ENCODE results near the gene ZNF827. TPM values are rescaled to one million over a fixed set of nuclear protein-coding genes. Genes with fewer than 3 reads are reported as not detected.

ZNF827 gene
- total RNA-seq, 2 experiments from 2014 or later, result 12.2 to 14.4 TPM

DNA sequence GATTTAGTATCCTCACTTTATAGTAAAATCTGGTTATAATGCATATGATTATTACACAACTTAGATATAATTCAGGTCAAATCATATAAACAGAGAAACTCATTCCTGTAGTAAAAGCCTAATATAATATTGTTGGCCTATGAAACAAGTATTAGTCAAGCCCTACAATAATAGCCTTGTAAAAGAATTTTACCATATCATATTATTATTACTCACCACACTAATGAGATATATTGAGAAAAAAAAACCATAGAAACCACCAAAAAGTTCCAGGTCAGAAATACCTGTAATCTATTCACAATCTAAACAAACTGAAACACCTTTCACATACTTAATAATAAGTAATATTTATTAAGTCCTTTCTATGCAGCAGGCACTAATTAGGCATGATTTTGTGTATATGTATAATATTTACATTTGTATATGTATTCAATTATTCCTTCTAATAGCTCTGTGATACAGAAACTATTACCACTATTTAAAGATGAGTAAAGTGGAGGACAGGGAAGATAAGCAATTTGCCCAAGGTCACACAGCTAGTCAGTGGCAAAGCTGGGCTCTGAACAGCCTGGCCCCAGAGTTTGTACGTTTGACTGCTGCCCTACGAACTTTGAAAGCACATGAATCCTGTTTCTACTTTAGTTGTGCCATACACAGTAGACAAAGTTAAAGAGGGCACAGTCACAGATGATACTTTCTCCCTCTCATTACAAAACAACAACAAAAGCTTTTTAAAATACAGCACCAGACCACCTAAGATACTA, 9.0 kb downstream of the ZNF827 start:
- CTCF ChIA-PET, result no interaction called here
- peaks cover 19% of the 10 kb centered on the region for H3K4me1 Mint-ChIP-seq
- no peak overlapping the region for H3K27ac Mint-ChIP-seq
- peaks cover 15% of the 10 kb centered on the region for H3K9me3 Mint-ChIP-seq
- no peak overlapping the region for H3K4me3 Mint-ChIP-seq
- no peak for DNase-seq
- POLR2A ChIA-PET, result no interaction called here
- peaks cover 26% of the 10 kb centered on the region for H3K36me3 Mint-ChIP-seq (ENCODE audit: low read depth)
- no peaks in the 10 kb centered on the region for H3K27me3 Mint-ChIP-seq

DNA sequence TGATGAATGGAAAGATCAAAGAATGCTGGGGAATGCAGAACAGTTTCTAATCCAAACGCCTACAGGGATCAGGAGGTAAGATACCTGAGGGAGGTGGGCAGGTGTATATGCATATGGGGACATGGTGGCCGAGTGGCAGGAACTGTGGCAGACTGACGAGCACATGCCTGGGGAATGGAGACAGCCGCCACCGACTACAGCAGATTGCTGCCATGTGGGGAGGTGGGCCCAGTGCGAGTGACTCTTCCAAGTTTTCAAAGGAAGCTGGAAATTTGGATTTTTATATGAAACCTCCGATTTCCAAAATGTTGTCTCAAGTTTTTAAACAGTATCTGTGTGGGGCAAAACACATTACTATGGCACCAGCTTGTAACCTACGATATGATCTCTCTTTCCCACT, 9.9 kb downstream of the ZNF827 start:
- peaks cover 30% of the 10 kb centered on the region for H3K36me3 Mint-ChIP-seq (ENCODE audit: low read depth)
- H3K4me3 Mint-ChIP-seq, result no peak overlapping the region
- ChIA-PET CTCF (no interaction called here), POLR2A (no interaction called here)
- H3K27me3 Mint-ChIP-seq, result no peaks in the 10 kb centered on the region
- no peak overlapping the region for H3K27ac Mint-ChIP-seq
- peaks cover 16% of the 10 kb centered on the region for H3K9me3 Mint-ChIP-seq
- H3K4me1 Mint-ChIP-seq, result peaks cover 13% of the 10 kb centered on the region
- DNase-seq, result no peak

DNA sequence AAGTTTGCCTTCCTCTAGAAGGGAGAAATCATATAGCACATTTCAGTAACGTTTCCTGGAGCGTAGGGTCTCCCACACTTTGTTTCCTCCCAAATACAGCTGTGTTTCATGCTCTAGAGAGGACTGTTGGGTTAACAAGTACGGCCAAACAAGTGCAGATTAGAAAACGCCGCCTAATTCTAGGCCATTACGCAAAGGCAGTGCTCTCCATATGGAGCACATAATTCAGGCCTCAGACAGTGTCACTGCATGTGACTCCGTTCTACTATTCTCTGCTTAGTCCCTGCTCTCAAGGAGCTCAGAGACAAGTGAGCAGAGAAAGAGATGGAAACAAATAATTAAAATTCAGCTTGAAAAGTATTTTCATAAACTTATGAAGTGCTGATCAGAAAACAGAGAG, 11.6 kb downstream of the ZNF827 start:
- H3K9me3 Mint-ChIP-seq, result peaks cover 16% of the 10 kb centered on the region
- POLR2A ChIA-PET, result no interaction called here
- H3K27me3 Mint-ChIP-seq, result no peaks in the 10 kb centered on the region
- no peak for DNase-seq
- peaks cover 10% of the 10 kb centered on the region for H3K4me1 Mint-ChIP-seq
- H3K4me3 Mint-ChIP-seq, result no peak overlapping the region
- H3K27ac Mint-ChIP-seq, result no peak overlapping the region
- CTCF ChIA-PET, result interaction anchor here (0.8 kb wide), 1 partner anchor 10 kb away, joined by 3 read pairs; no protein-coding TSS in a partner anchor
- H3K36me3 Mint-ChIP-seq (ENCODE audit: low read depth), result peaks cover 29% of the 10 kb centered on the region

DNA sequence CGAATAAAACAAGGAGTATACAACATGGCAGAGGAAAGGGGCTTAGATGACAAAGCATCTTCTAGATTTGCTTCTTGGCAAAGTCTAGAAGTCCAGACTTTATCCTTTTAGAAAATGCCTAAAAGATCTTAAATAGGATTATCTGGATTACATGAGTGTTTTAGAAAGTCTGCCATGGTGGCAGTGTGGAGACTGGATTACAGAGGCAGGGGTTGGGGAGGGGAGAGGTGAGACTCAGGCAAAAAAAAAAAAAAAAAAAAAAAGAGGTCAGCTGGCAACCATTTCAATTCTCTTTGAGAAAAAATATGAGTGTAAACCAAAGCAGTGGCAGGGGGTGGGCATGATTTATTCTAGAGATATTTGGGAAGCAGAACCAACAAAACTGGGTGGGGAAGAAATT, 17.4 kb downstream of the ZNF827 start:
- no peak overlapping the region for H3K4me3 Mint-ChIP-seq
- peaks cover 9% of the 10 kb centered on the region for H3K4me1 Mint-ChIP-seq
- peaks cover 14% of the 10 kb centered on the region for H3K9me3 Mint-ChIP-seq
- no peak overlapping the region for H3K27ac Mint-ChIP-seq
- CTCF ChIA-PET, result no interaction called here
- DNase-seq, result no peak
- no peaks in the 10 kb centered on the region for H3K27me3 Mint-ChIP-seq
- POLR2A ChIA-PET, result no interaction called here
- peaks cover 22% of the 10 kb centered on the region for H3K36me3 Mint-ChIP-seq (ENCODE audit: low read depth)

DNA sequence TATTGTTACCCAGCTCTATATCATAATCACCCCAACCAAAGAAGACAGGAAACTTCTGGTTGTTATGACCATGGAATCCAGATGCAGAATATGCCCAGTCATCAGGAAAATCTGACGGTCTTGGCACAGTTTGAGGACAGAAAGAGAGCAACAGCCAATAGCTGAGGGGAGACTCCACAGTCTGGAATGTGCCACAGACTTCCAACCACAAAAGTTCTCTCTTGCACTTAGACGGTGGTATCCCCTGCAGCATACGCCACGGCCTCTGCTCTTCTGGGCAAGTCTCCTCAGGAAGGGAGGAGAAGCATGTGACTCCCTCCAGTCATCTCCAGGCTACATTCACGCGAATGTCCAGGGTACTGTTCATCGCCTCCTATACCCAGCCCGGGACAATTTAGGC, 18.4 kb downstream of the ZNF827 start:
- DNase-seq, result no peak
- no peak overlapping the region for H3K4me3 Mint-ChIP-seq
- H3K36me3 Mint-ChIP-seq (ENCODE audit: low read depth), result peaks cover 15% of the 10 kb centered on the region
- ChIA-PET CTCF (interaction anchor here (1.3 kb wide), 2 partner anchors 10 to 15 kb away, joined by 3 read pairs; no protein-coding TSS in a partner anchor), POLR2A (no interaction called here)
- H3K4me1 Mint-ChIP-seq, result peaks cover 9% of the 10 kb centered on the region
- H3K27ac Mint-ChIP-seq, result no peak overlapping the region
- H3K27me3 Mint-ChIP-seq, result no peaks in the 10 kb centered on the region
- H3K9me3 Mint-ChIP-seq, result peaks cover 7% of the 10 kb centered on the region

DNA sequence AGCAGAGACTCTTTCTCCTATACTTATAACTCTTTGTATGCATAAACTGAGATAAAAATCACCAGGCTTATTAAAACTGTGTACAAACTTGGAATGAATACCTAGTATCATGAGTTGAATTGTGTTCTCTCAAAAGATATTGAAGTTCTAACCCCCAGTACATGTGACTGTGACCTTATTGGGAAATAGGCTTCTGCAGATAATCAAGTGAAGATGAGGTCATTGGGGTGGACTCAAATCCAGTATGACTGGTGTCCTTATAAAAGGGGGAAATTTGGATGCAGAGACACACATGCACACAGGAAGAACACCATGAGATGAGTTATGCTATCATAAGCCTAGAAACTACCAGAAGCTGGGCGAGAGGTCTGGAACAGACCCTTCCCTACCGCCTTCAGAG, 26.2 kb downstream of the ZNF827 start:
- H3K4me1 Mint-ChIP-seq, result no peaks in the 10 kb centered on the region
- CTCF ChIA-PET, result no interaction called here

DNA sequence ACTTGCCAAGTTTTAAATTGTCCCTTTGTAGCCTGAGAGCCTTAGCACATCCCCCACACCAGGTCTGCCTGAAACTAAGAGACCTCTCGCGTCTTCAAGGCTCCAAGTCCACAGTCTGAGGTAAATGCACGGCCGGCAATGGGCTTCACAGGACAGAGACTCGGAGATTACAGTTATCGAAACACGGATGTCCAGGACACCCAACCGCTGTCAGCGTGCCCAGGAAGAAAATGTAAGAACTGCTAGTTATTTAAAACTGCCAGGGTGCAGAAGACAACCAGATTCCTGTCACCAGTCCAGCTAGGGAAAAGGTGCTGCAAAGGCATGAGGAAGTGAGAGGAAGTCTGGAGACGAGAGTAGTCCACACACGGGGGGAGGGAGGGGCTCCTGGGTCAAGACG, 28.9 kb downstream of the ZNF827 start:
- H3K4me3 Mint-ChIP-seq, result no peak overlapping the region
- H3K9me3 Mint-ChIP-seq, result no peaks in the 10 kb centered on the region
- ChIA-PET POLR2A (no interaction called here), CTCF (interaction anchor here (1.5 kb wide), 1 partner anchor 10 kb away, joined by 3 read pairs; no protein-coding TSS in a partner anchor)
- H3K27ac Mint-ChIP-seq, result no peak overlapping the region
- peaks cover 2% of the 10 kb centered on the region for H3K36me3 Mint-ChIP-seq (ENCODE audit: low read depth)
- no peaks in the 10 kb centered on the region for H3K4me1 Mint-ChIP-seq
- DNase-seq, result no peak
- H3K27me3 Mint-ChIP-seq, result no peaks in the 10 kb centered on the region

More for the DNA sequence above, 26.2 kb downstream of the ZNF827 start:
- POLR2A ChIA-PET, result no interaction called here
- H3K4me3 Mint-ChIP-seq, result no peak overlapping the region
- no peak for DNase-seq
- H3K27ac Mint-ChIP-seq, result no peak overlapping the region
- H3K36me3 Mint-ChIP-seq (ENCODE audit: low read depth), result peaks cover 3% of the 10 kb centered on the region
- no peaks in the 10 kb centered on the region for H3K9me3 Mint-ChIP-seq
- H3K27me3 Mint-ChIP-seq, result no peaks in the 10 kb centered on the region

DNA sequence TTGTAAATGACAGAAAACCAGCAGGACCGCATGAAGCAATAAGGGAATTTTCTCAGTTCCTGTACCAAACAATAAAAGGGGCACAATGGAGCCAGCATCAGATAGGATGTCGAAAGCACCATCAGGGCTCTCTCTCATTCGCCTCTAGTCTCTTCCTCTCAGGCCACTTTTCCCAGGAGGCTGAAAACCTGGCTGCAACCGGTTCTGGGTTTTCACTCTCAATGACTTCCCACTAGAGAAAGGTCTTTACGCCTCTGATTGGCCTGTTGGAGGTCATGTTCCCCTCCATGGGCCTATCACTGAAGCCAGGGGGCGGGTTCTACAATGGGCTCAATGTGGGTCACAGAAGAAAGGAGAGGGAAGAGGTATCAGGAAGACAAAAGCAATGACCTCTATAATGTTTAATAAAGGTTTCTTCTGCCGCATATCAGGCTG, 29.3 kb downstream of the ZNF827 start:
- no peak overlapping the region for H3K27ac Mint-ChIP-seq
- H3K27me3 Mint-ChIP-seq, result no peaks in the 10 kb centered on the region
- ChIA-PET POLR2A (no interaction called here), CTCF (no interaction called here)
- H3K4me1 Mint-ChIP-seq, result no peaks in the 10 kb centered on the region
- H3K4me3 Mint-ChIP-seq, result no peak overlapping the region
- H3K9me3 Mint-ChIP-seq, result no peaks in the 10 kb centered on the region
- no peak for DNase-seq
- peaks cover 2% of the 10 kb centered on the region for H3K36me3 Mint-ChIP-seq (ENCODE audit: low read depth)

DNA sequence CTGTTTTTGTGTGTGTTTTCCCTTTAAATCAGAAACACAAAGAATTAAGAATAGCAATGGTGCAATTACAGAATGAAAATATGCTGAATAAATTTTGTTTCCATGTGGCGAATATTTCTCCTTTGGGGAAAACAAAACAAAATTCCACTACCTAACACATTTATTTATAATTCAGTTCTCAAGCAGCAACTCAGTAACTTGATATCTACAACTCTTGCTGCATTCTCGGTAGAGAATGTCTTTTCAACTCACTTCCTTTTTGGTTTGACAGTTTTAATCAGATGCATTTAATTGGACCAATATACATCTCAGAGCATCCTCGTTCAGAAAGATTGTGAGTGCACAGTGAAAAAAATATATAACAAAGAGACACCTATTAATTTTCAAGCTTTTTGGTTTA, 30.8 kb downstream of the ZNF827 start:
- DNase-seq, result no peak
- CTCF ChIA-PET, result interaction anchor here (1.9 kb wide), 1 partner anchor 31 kb away, joined by 5 read pairs; the partner anchor contains the start of gene ZNF827
- Mint-ChIP-seq H3K27ac (no peak overlapping the region), H3K9me3 (no peaks in the 10 kb centered on the region), H3K36me3 (ENCODE audit: low read depth) (peaks cover 2% of the 10 kb centered on the region), H3K27me3 (no peaks in the 10 kb centered on the region), H3K4me1 (no peaks in the 10 kb centered on the region), H3K4me3 (no peak overlapping the region)
- POLR2A ChIA-PET, result no interaction called here

DNA sequence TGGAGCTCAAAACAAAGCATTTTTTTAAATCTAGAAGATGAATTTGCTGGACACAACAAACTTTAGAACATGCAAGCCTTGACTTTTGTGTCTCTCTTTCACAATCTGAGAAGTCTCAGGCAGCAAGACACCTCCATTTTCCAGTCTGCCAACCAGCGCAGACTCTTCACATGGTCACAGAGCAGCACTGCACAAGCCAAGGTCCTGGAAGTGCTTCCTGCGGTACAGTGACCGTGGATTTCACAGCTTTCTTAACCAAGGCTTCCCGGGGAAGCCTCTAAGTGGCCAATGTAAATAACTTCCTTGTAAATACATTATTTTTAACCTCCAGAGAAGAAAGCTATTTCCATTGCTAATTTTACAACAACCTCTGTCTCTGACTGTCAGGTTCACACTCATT, 31.2 kb downstream of the ZNF827 start:
- DNase-seq, result no peak
- no peak overlapping the region for H3K4me3 Mint-ChIP-seq
- peaks cover 2% of the 10 kb centered on the region for H3K36me3 Mint-ChIP-seq (ENCODE audit: low read depth)
- POLR2A ChIA-PET, result no interaction called here
- no peaks in the 10 kb centered on the region for H3K27me3 Mint-ChIP-seq
- no peaks in the 10 kb centered on the region for H3K4me1 Mint-ChIP-seq
- no peaks in the 10 kb centered on the region for H3K9me3 Mint-ChIP-seq
- no peak overlapping the region for H3K27ac Mint-ChIP-seq
- CTCF ChIA-PET, result interaction anchor here (1.9 kb wide), 1 partner anchor 32 kb away, joined by 5 read pairs; the partner anchor contains the start of gene ZNF827

DNA sequence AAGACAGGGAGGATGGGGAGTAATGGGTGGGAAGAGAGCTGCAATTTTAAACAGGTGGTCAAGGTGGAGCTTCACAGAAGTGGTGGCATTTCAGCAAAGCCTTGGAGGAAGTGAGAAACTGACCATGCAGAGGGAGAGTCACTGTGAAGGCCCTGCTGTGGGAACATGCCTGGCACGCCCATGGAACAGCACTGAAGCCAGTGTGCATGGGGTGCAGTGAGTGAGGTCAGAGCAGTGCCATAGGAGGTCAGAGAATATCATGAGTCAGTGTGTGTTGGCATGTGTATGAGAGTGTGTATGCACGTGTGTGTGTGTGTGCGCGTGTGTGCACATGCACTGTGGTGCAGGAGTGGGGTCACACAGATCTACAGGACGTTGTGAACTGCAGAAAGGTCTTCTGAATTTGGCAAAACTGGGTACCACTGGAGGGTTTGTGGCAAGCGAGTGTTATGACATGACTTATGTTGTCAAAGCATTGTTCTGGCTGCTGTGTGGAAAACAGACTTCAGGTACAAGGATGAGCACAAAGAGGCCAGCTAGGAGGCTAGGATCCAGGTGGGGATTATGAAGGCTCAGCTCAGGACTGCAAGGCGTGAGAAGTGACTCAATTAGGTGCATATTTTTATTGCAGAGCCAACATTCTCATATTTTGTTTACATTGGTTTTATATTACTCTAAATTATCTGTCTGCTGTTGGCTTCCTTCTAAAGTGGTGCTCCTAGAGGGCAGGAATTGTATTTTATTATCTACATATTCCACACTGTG, 34.0 kb downstream of the ZNF827 start:
- no peaks in the 10 kb centered on the region for H3K4me1 Mint-ChIP-seq
- peaks cover 17% of the 10 kb centered on the region for H3K36me3 Mint-ChIP-seq (ENCODE audit: low read depth)
- DNase-seq, result no peak
- H3K4me3 Mint-ChIP-seq, result no peak overlapping the region
- H3K27ac Mint-ChIP-seq, result no peak overlapping the region
- no peaks in the 10 kb centered on the region for H3K9me3 Mint-ChIP-seq
- no peaks in the 10 kb centered on the region for H3K27me3 Mint-ChIP-seq
- ChIA-PET POLR2A (no interaction called here), CTCF (interaction anchor here (1.5 kb wide), 1 partner anchor 14 kb away, joined by 4 read pairs; no protein-coding TSS in a partner anchor)

DNA sequence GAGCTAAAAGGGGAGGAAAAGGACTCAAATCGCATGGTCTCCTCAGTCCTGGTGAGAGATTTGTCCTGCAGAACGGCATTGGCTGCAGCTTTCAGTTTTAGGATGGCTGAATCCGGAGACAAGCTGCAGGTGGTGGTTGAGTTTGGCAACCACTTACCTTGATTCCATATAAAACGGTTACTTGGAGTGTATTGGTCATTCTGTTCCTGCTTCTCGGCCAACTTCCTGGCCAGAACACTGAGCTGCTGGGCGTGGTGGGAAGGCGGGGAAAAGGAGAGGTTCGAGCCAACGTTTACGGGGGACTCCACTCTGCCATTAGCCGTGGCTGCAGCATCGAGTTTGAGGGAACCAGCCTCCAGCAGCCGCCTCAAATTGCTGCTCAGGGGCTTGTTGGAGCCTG, 36.1 kb downstream of the ZNF827 start:
- Mint-ChIP-seq H3K4me1 (no peaks in the 10 kb centered on the region), H3K36me3 (ENCODE audit: low read depth) (peaks cover 17% of the 10 kb centered on the region), H3K27ac (no peak overlapping the region), H3K27me3 (no peaks in the 10 kb centered on the region), H3K9me3 (no peaks in the 10 kb centered on the region), H3K4me3 (no peak overlapping the region)
- no peak for DNase-seq
- CTCF ChIA-PET, result interaction anchor here (2.2 kb wide), 1 partner anchor 15 kb away, joined by 5 read pairs; no protein-coding TSS in a partner anchor
- POLR2A ChIA-PET, result no interaction called here

DNA sequence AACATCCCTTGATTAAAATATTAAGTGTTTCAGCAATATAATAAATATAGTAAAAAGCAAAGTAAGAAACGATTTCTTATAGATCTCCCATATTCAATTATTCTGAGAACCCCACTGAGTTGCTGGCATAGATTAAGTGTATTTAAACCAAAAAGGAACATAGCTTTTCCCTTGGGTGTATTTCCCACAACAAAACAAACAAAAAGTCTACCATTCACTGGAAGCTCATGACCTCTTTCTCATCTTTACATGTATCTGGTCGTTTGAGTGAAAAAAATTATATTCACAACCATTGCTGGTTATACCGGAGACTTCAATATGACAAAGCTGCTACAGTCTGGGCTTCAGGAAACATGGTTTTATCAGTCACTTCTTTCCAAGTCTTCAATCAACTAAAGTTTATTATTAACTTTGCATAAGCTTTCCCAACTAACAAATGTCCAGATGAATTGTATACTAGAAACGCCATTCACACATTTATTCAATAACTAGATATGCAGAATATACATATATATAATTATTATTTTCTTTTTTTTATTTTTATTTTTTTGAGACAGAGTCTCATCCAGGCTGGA, 38.6 kb downstream of the ZNF827 start:
- H3K4me1 Mint-ChIP-seq, result peaks cover 19% of the 10 kb centered on the region
- POLR2A ChIA-PET, result no interaction called here
- peaks cover 15% of the 10 kb centered on the region for H3K36me3 Mint-ChIP-seq (ENCODE audit: low read depth)
- H3K4me3 Mint-ChIP-seq, result no peak overlapping the region
- H3K27ac Mint-ChIP-seq, result no peak overlapping the region
- no peak for DNase-seq
- no peaks in the 10 kb centered on the region for H3K27me3 Mint-ChIP-seq
- CTCF ChIA-PET, result interaction anchor here (1.5 to 1.6 kb wide), 2 partner anchors 10 to 15 kb away, joined by 4 read pairs; no protein-coding TSS in a partner anchor
- no peaks in the 10 kb centered on the region for H3K9me3 Mint-ChIP-seq

Measured in activated CD4-positive, alpha-beta T cell treated with anti-CD3 and anti-CD28 coated beads, Interleukin-2, amount 10 ng/mL, durations not matched to agents 7 days and 5 days (primary cell).